Gastrocnemius medialis (tissue), 4 donors: ENCODE results near the gene PPP1R17.

Source experiments
- POLR2A ChIP-seq, 2 donors: fragments of 450-650 bp; IDR thresholded peaks; one replicate each; pipeline ENCODE4 v1.6.1; 2017; ENCODE audit warnings: antibody characterized with exemption in 2 of 2, mild to moderate bottlenecking in 2 of 2, moderate library complexity in 2 of 2
- TF ChIP-seq, protein P1 (sequence below), 5 experiments: fragments of 450-650 bp in 3 of 5; fragments of 200-600 bp in 2 of 5; sonication (generic) in 2 of 5; IDR thresholded peaks in 4 of 5; conservative IDR thresholded peaks in 1 of 5; 1 replicate in 4 of 5; 2 replicates in 1 of 5; pipeline ENCODE4 v1.5.1; 2016 to 2019; ENCODE audit warnings: antibody characterized with exemption in 5 of 5, mild to moderate bottlenecking in 3 of 5, moderate library complexity in 3 of 5

DNA sequence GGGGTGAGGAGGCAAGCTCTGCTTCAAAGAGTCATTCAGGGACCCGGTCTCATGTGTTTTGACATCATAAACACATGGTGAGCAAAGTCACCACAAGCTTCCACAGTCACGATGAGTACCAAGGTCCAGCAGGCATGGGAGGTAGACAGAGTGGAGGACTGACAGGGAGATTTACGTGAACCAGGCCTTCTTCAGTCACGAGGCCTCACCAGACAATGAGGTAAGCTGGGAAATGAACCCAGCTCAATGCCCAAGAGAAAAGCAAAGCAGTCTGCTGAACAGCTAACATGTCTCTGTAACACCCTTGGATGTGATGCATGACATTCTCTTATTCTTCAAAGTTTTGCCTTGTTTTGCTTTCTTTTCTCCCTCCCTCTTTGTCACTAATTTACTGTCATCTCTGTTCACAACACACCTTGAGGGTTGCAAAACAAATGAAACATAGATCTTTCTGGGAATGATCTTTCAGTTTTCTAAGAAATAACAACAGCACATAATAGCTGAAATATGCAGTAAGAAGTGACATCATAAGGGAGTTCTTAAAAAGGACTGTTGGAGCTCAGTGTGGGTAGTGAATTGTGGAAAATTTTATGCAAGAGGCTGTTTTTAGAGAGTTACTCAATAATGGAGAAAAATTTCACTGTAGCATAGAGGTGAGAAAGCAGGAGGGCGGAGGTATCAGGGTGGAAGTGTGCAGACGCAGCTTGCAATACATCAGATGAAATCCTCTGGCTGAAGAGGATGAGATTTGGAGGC, 9.0 kb downstream of the PPP1R17 start:
- no peak for TF ChIP-seq POLR2A (IDR thresholded peaks at IDR 0.05)
- TF ChIP-seq, protein P1, sequence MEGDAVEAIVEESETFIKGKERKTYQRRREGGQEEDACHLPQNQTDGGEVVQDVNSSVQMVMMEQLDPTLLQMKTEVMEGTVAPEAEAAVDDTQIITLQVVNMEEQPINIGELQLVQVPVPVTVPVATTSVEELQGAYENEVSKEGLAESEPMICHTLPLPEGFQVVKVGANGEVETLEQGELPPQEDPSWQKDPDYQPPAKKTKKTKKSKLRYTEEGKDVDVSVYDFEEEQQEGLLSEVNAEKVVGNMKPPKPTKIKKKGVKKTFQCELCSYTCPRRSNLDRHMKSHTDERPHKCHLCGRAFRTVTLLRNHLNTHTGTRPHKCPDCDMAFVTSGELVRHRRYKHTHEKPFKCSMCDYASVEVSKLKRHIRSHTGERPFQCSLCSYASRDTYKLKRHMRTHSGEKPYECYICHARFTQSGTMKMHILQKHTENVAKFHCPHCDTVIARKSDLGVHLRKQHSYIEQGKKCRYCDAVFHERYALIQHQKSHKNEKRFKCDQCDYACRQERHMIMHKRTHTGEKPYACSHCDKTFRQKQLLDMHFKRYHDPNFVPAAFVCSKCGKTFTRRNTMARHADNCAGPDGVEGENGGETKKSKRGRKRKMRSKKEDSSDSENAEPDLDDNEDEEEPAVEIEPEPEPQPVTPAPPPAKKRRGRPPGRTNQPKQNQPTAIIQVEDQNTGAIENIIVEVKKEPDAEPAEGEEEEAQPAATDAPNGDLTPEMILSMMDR (IDR thresholded peaks at IDR 0.05 in 4 of 5, conservative IDR thresholded peaks at IDR 0.05 in 1 of 5): no peak
